Activated B cell treated with CpG ODN at 0.5 μM for 24 hours (primary cell): ENCODE data around the gene NPAS3. TPM values are rescaled to one million over a fixed set of nuclear protein-coding genes. Genes with fewer than 3 reads are reported as not detected.

Experiments
- ATAC-seq: fragments of 200-7000 bp; cut with Tn5 transposase; one replicate; pipeline ENCODE4 v1.10.0; 2021; ENCODE audit warnings: low read depth, mild to moderate bottlenecking, moderate library complexity
- CTCF ChIA-PET: fragments of 350-600 bp; sonication (Branson Sonifier 250); formaldehyde crosslinking; loops from one replicate; lab custom pipeline; 2021; ENCODE audit warnings: antibody characterized with exemption; lab: Charles Lee
- POLR2A ChIA-PET: fragments of 350-600 bp; sonication (Branson Sonifier 250); formaldehyde crosslinking; loops from one replicate; lab custom pipeline; 2021; ENCODE audit warnings: antibody characterized with exemption; lab: Charles Lee
- DNase-seq: peaks from one replicate; pipeline ENCODE4 v3.0.0; 2022
- H3K27ac Mint-ChIP-seq: one replicate; pipeline ENCODE4 v1.8.0; 2020; ENCODE audit warnings: mixed read lengths
- H3K27me3 Mint-ChIP-seq: one replicate; pipeline ENCODE4 v1.8.0; 2021; ENCODE audit warnings: mixed read lengths
- H3K36me3 Mint-ChIP-seq: one replicate; pipeline ENCODE4 v1.8.0; 2021; ENCODE audit warnings: low read depth, mixed read lengths
- H3K4me1 Mint-ChIP-seq: one replicate; pipeline ENCODE4 v1.8.0; 2021; ENCODE audit warnings: mixed read lengths
- H3K4me3 Mint-ChIP-seq: one replicate; pipeline ENCODE4 v1.8.0; 2020; ENCODE audit warnings: mild to moderate bottlenecking, mixed read lengths
- H3K9me3 Mint-ChIP-seq: one replicate; pipeline ENCODE4 v1.8.0; 2020; ENCODE audit warnings: mixed read lengths
- intact Hi-C: fragments of 100-400 bp; cut with micrococcal nuclease; formaldehyde crosslinking; loops from one replicate; pipeline ENCODE4 v1.15.1; 2024
- total RNA-seq: library from RNA; stranded (reverse); gene quantifications from 2 replicates; pipeline ENCODE4 v1.2.3, GENCODE V29; 2022
- TF ChIP-seq, protein P1 (sequence below): fragments of 200-600 bp; IDR thresholded peaks from one replicate; pipeline ENCODE4 v1.8.0; 2022; ENCODE audit warnings: antibody characterized with exemption, mild to moderate bottlenecking

NPAS3 gene
- total RNA-seq, 1 donor from 2014 or later, result not detected

DNA sequence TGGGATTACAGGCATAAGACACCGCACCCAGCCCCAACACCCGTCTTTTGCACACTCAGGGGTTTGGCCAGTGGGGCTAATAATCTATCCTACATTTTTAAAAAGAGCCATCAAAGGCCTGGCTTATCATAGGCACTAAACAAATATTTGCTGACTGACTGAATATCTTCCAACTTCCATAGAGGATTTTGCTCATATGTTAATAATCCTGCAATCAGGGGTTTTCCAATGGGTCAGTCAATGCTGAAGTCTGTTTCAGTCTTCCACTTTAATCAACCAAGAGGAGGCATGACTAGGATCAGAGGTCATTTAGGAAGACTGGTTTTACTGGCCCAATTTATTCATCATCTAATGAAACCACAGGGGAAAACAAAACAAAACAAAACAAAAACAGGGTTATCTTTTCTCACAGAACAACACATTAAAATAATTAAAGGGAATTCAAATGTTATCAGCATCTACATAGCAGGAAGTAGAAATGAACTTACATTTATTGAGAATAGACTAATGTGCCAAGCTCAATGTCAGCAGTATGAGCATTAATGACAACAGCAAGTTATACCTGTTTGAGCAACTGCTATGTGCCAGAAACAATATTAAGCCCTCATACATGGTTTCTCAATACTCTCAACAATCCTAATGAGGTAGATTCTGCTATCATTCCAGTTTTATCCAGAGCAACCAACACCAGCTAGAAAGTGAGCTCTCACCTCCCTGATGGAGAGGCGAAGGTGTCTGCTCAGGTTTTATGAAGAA is 640.0 kb downstream of the NPAS3 start:
- H3K27ac Mint-ChIP-seq, result no peak overlapping the region
- H3K27me3 Mint-ChIP-seq, result no peaks in the 10 kb centered on the region
- TF ChIP-seq, protein P1, sequence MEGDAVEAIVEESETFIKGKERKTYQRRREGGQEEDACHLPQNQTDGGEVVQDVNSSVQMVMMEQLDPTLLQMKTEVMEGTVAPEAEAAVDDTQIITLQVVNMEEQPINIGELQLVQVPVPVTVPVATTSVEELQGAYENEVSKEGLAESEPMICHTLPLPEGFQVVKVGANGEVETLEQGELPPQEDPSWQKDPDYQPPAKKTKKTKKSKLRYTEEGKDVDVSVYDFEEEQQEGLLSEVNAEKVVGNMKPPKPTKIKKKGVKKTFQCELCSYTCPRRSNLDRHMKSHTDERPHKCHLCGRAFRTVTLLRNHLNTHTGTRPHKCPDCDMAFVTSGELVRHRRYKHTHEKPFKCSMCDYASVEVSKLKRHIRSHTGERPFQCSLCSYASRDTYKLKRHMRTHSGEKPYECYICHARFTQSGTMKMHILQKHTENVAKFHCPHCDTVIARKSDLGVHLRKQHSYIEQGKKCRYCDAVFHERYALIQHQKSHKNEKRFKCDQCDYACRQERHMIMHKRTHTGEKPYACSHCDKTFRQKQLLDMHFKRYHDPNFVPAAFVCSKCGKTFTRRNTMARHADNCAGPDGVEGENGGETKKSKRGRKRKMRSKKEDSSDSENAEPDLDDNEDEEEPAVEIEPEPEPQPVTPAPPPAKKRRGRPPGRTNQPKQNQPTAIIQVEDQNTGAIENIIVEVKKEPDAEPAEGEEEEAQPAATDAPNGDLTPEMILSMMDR, result no peak
- intact Hi-C loops, result no loop called here
- H3K4me3 Mint-ChIP-seq, result no peak overlapping the region
- ChIA-PET CTCF (no interaction called here), POLR2A (no interaction called here)
- no peaks in the 10 kb centered on the region for H3K4me1 Mint-ChIP-seq
- H3K9me3 Mint-ChIP-seq, result no peaks in the 10 kb centered on the region
- DNase-seq (no peak), ATAC-seq (no peak)
- no peaks in the 10 kb centered on the region for H3K36me3 Mint-ChIP-seq

DNA sequence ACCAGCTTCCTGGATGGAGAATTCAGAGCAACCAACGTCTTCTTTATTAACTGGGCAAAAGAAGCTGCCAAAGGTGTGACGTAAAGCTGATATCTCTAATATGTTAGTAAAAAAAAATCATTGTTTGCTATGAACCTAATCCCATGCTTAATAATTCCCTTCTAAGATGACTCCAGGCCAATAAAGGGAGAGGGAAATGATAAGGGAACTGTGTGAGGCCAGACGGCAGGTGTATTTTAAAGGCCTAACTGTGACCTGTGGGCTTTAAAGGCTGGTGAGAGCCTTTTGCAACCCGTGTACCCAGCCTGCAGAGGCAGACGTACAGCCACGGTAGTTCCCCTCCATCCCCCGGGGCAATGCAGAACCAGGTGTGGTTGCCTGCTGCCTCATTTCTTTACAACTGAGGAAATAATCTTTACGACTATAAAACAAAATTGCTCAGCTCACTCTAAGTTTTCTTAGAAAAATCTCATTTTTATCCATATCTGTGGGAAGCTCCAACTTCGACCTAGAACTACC is 641.6 kb downstream of the NPAS3 start:
- TF ChIP-seq, protein P1, result no peak
- H3K27me3 Mint-ChIP-seq, result no peaks in the 10 kb centered on the region
- no peaks in the 10 kb centered on the region for H3K4me1 Mint-ChIP-seq
- H3K4me3 Mint-ChIP-seq, result no peak overlapping the region
- no peak overlapping the region for H3K27ac Mint-ChIP-seq
- intact Hi-C loops, result no loop called here
- H3K36me3 Mint-ChIP-seq, result no peaks in the 10 kb centered on the region
- H3K9me3 Mint-ChIP-seq, result no peaks in the 10 kb centered on the region
- ATAC-seq (no peak), DNase-seq (no peak)
- CTCF ChIA-PET, result no interaction called here
- POLR2A ChIA-PET, result no interaction called here

DNA sequence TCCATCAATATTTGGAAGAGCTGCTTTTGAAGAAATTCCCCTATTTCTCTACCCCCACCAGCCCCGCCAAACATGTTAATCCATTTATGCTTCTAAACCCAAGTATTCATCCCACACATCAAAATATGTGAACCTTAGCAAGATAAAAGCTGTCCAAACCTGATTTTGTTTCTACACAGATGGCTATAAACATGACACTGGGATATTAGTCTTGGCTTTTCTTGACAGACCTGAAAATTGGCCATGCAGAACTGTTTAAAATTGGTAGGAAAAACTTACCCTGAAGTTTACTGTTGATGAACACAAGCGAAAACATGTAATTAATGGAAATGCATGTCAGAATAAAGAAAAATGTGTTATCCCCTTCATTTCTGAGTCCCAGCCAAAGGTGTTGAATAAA is 642.2 kb downstream of the NPAS3 start:
- no peak for ATAC-seq
- intact Hi-C loops, result no loop called here
- Mint-ChIP-seq H3K4me1 (no peaks in the 10 kb centered on the region), H3K4me3 (no peak overlapping the region), H3K36me3 (no peaks in the 10 kb centered on the region), H3K9me3 (no peaks in the 10 kb centered on the region), H3K27me3 (no peaks in the 10 kb centered on the region), H3K27ac (no peak overlapping the region)
- CTCF ChIA-PET, result no interaction called here
- POLR2A ChIA-PET, result no interaction called here
- no peak for DNase-seq
- TF ChIP-seq, protein P1, result no peak

- DNase-seq, result no peak
- ATAC-seq, result no peak
- Mint-ChIP-seq H3K36me3 (no peaks in the 10 kb centered on the region), H3K27me3 (no peaks in the 10 kb centered on the region), H3K27ac (no peak overlapping the region), H3K4me1 (no peaks in the 10 kb centered on the region), H3K4me3 (no peak overlapping the region), H3K9me3 (no peaks in the 10 kb centered on the region)
- CTCF ChIA-PET, result no interaction called here
- POLR2A ChIA-PET, result no interaction called here
- TF ChIP-seq, protein P1, result no peak
- intact Hi-C loops, result no loop called here
Observed at GRCh38 chr14:33584697-33585096, 646.0 kb downstream of the NPAS3 start.

DNA sequence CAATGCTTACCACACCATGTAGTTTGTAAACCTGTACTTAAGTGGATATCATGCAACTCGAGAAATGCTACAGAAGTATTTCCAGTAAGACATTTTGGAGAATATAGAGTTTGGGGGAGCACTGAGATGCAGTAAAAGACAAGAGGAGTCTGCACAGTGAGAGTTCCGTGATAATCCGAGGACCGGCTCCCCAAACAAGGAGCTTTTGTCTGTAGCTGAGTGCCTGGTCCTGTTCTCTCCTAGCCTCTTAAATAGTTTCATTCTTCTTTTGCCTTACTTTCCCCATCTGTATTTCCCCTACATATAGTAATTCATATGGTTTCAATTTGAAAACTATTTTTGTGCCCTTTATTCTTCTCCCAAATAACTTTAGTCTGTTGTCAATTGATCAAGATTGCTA is 648.1 kb downstream of the NPAS3 start:
- intact Hi-C loops, result no loop called here
- H3K9me3 Mint-ChIP-seq, result no peaks in the 10 kb centered on the region
- POLR2A ChIA-PET, result no interaction called here

More for the DNA sequence above, 648.1 kb downstream of the NPAS3 start:
- H3K27me3 Mint-ChIP-seq, result no peaks in the 10 kb centered on the region
- TF ChIP-seq, protein P1, result no peak
- H3K36me3 Mint-ChIP-seq, result no peaks in the 10 kb centered on the region
- H3K27ac Mint-ChIP-seq, result no peak overlapping the region
- CTCF ChIA-PET, result no interaction called here
- no peaks in the 10 kb centered on the region for H3K4me1 Mint-ChIP-seq
- no peak overlapping the region for H3K4me3 Mint-ChIP-seq
- DNase-seq (no peak), ATAC-seq (no peak)
